ENCODE results near the gene MUC5B. TPM values are rescaled to one million over a fixed set of nuclear protein-coding genes. Genes with fewer than 3 reads are reported as not detected.
"Not testable (repeated sequence)": the region's sequence is repeated elsewhere in the genome, so short reads cannot be mapped to it uniquely, and the experiment has no call there.

The MUC5B gene
- total RNA-seq, 2 donors from 2014 or later: not detected

GRCh38 chr11:1207401-1208143 lies 15.3 kb upstream of the MUC5B start:
- ATAC-seq (no peak), DNase-seq (ENCODE audit: low spot score in 2 of 2) (peak in 1 of 2 donors; percentile 49)
- peaks cover 6 to 18% of the 10 kb centered on the region in 2 donors for H3K36me3 Mint-ChIP-seq
- H3K9me3 Mint-ChIP-seq: peaks cover 9 to 19% of the 10 kb centered on the region in 2 donors
- H3K27ac Mint-ChIP-seq: no peak overlapping the region

GRCh38 chr11:1208144-1208393 lies 14.8 kb upstream of the MUC5B start:
- DNase-seq (ENCODE audit: low spot score in 2 of 2) (no peak), ATAC-seq (no peak)
- Mint-ChIP-seq H3K27ac (no peak overlapping the region), H3K36me3 (peaks cover 6 to 18% of the 10 kb centered on the region in 2 donors), H3K9me3 (peaks cover 11 to 21% of the 10 kb centered on the region in 2 donors)

GRCh38 chr11:1208394-1209261 lies 14.2 kb upstream of the MUC5B start:
- Mint-ChIP-seq H3K27ac (no peak overlapping the region), H3K9me3 (peaks cover 14 to 24% of the 10 kb centered on the region in 2 donors), H3K36me3 (peaks cover 6 to 18% of the 10 kb centered on the region in 2 donors)
- DNase-seq (ENCODE audit: low spot score in 2 of 2) (peak in 1 of 2 donors; percentile 44), ATAC-seq (no peak)

GRCh38 chr11:1209371-1210057 lies 13.4 kb upstream of the MUC5B start:
- Mint-ChIP-seq H3K9me3 (peaks cover 14 to 24% of the 10 kb centered on the region in 2 donors), H3K27ac (no peak overlapping the region), H3K36me3 (peaks cover 6 to 18% of the 10 kb centered on the region in 2 donors)
- ATAC-seq: no peak
- DNase-seq (ENCODE audit: low spot score in 2 of 2): no peak

- ATAC-seq (no peak), DNase-seq (ENCODE audit: low spot score in 2 of 2) (no peak)
- peaks cover 6 to 18% of the 10 kb centered on the region in 2 donors for H3K36me3 Mint-ChIP-seq
- peaks cover 14 to 24% of the 10 kb centered on the region in 2 donors for H3K9me3 Mint-ChIP-seq
- no peak overlapping the region for H3K27ac Mint-ChIP-seq
Observed at GRCh38 chr11:1211838-1212237, 11.0 kb upstream of the MUC5B start.

- not testable (repeated sequence) for ATAC-seq; H3K27ac Mint-ChIP-seq; DNase-seq (ENCODE audit: low spot score in 2 of 2)
- peaks cover 6 to 10% of the 10 kb centered on the region in 2 donors for H3K36me3 Mint-ChIP-seq
- peaks cover 14 to 19% of the 10 kb centered on the region in 2 donors for H3K9me3 Mint-ChIP-seq
Observed at GRCh38 chr11:1215826-1216225, 7.0 kb upstream of the MUC5B start.

GRCh38 chr11:1217151-1217550 lies 5.7 kb upstream of the MUC5B start:
- DNase-seq (ENCODE audit: low spot score in 2 of 2) (no peak), ATAC-seq (no peak)
- Mint-ChIP-seq H3K36me3 (no peaks in the 10 kb centered on the region), H3K9me3 (peaks cover 5 to 10% of the 10 kb centered on the region in 2 donors), H3K27ac (no peak overlapping the region)

GRCh38 chr11:1218256-1218787 lies 4.5 kb upstream of the MUC5B start:
- Mint-ChIP-seq H3K27ac (no peak overlapping the region), H3K36me3 (no peaks in the 10 kb centered on the region), H3K9me3 (peaks cover under 1 to 1% of the 10 kb centered on the region in 2 donors)
- DNase-seq (ENCODE audit: low spot score in 2 of 2) (no peak), ATAC-seq (no peak)

- ATAC-seq (no peak), DNase-seq (ENCODE audit: low spot score in 2 of 2) (no peak)
- H3K9me3 Mint-ChIP-seq: no peaks in the 10 kb centered on the region
- H3K36me3 Mint-ChIP-seq: no peaks in the 10 kb centered on the region
- H3K27ac Mint-ChIP-seq: no peak overlapping the region
Observed at GRCh38 chr11:1218788-1219445, 3.9 kb upstream of the MUC5B start.

- DNase-seq (ENCODE audit: low spot score in 2 of 2) (no peak), ATAC-seq (no peak)
- H3K27ac Mint-ChIP-seq: no peak overlapping the region
- no peaks in the 10 kb centered on the region for H3K9me3 Mint-ChIP-seq
- H3K36me3 Mint-ChIP-seq: no peaks in the 10 kb centered on the region
Observed at GRCh38 chr11:1219446-1219833, 3.4 kb upstream of the MUC5B start.

GRCh38 chr11:1219834-1220815 lies 2.7 kb upstream of the MUC5B start:
- DNase-seq (ENCODE audit: low spot score in 2 of 2) (no peak), ATAC-seq (no peak)
- Mint-ChIP-seq H3K27ac (no peak overlapping the region), H3K36me3 (no peaks in the 10 kb centered on the region), H3K9me3 (no peaks in the 10 kb centered on the region)

- ATAC-seq: no peak
- Mint-ChIP-seq H3K9me3 (no peaks in the 10 kb centered on the region), H3K36me3 (no peaks in the 10 kb centered on the region), H3K27ac (no peak overlapping the region)
- DNase-seq (ENCODE audit: low spot score in 2 of 2): no peak
Observed at GRCh38 chr11:1220941-1221721, 1.7 kb upstream of the MUC5B start.

GRCh38 chr11:1221848-1222311 lies 986 bp upstream of the MUC5B start:
- Mint-ChIP-seq H3K36me3 (no peaks in the 10 kb centered on the region), H3K27ac (no peak overlapping the region), H3K9me3 (no peaks in the 10 kb centered on the region)
- ATAC-seq: no peak
- DNase-seq (ENCODE audit: low spot score in 2 of 2): no peak

GRCh38 chr11:1223346-1224110 lies 662 bp downstream of the MUC5B start:
- ATAC-seq: no peak
- H3K9me3 Mint-ChIP-seq: no peaks in the 10 kb centered on the region
- peak in 1 of 2 donors; percentile 49 for DNase-seq (ENCODE audit: low spot score in 2 of 2)
- no peaks in the 10 kb centered on the region for H3K36me3 Mint-ChIP-seq
- H3K27ac Mint-ChIP-seq: no peak overlapping the region

All from activated naive CD4-positive, alpha-beta T cell treated with anti-CD3 and anti-CD28 coated beads, Interleukin-2, amount 50 U/mL, for 72 hours (primary cell).